ENCODE data around the gene UBTD1. TPM values are rescaled to one million over a fixed set of nuclear protein-coding genes. Genes with fewer than 3 reads are reported as not detected.

The UBTD1 gene
- polyA plus RNA-seq, 3 donors: 17.2 to 20.0 (median 19.0) TPM

DNA sequence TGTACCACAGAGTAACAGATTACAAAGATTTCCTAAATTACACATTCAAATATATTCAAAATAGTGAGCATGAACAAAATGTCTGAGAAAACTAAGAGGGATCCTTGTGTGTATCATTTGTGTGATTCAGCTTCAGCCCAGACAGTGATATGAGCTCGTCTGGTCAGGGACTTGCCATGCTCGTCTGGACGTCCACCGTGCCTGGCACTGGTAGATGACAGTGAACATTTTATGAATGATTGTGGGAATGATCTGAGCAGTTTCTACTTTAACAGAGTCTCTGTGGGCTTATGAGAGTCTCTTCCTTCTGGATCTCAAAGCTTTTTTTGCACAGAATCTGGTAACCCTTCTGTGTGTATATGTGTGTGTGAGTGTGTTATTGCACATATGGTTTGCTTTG lies 39.7 kb downstream of the UBTD1 start:
- peaks cover 3 to 8% of the 10 kb centered on the region in 2 donors for H3K36me3 Mint-ChIP-seq
- no peaks in the 10 kb centered on the region for H3K27me3 Mint-ChIP-seq (ENCODE audit: low read depth in 3 of 3)
- H3K4me3 Mint-ChIP-seq: no peak overlapping the region
- no peaks in the 10 kb centered on the region for H3K9me3 Mint-ChIP-seq
- no peak overlapping the region for H2AFZ ChIP-seq (ENCODE audit: insufficient read depth, low read depth, low read length, poor library complexity, severe bottlenecking)
- no peak for TF ChIP-seq CTCF (IDR thresholded peaks at IDR 0.05)
- DNase-seq: no peak
- H3K27ac Mint-ChIP-seq: no peak overlapping the region
- peaks cover 25% of the 10 kb centered on the region for H3K4me1 Mint-ChIP-seq
- H3K4me2 ChIP-seq (replicated peaks; ENCODE audit: extremely low read depth, low read length, poor library complexity, severe bottlenecking): no peak overlapping the region
- H3K4me3 ChIP-seq (replicated peaks in 1 of 3; ENCODE audit: low read depth in 2 of 3, low read length in 3 of 3): no peak overlapping the region
- H3K36me3 ChIP-seq (replicated peaks in 1 of 2; ENCODE audit: control insufficient read depth in 1 of 2, insufficient read depth in 2 of 2, low read length in 2 of 2): peaks cover 0 to 4% of the 10 kb centered on the region in 2 donors
- no peak overlapping the region for H3K27ac ChIP-seq (ENCODE audit: low read depth in 1 of 2, low read length in 2 of 2)
- WGBS (ENCODE audit: insufficient coverage): 97% methylated on average over 4 of the region's 4 CpGs
- H3K9ac ChIP-seq (ENCODE audit: insufficient read depth, low read length, poor library complexity, severe bottlenecking): no peak overlapping the region
- peaks cover 21 to 23% of the 10 kb centered on the region in 2 donors for H3K4me1 ChIP-seq (ENCODE audit: control insufficient read depth in 1 of 2, insufficient read depth in 2 of 2, low read length in 2 of 2)
- intact Hi-C loops (cut with micrococcal nuclease): no loop called here
- H3K79me2 ChIP-seq (ENCODE audit: insufficient read depth, low read length): peaks cover 9% of the 10 kb centered on the region
- H4K20me1 ChIP-seq (ENCODE audit: insufficient read depth, low read length): peaks cover 13% of the 10 kb centered on the region
- no peaks in the 10 kb centered on the region for H3K9me3 ChIP-seq (replicated peaks in 1 of 2; ENCODE audit: control insufficient read depth in 1 of 2, insufficient read depth in 1 of 2, low read length in 2 of 2)
- H3K27me3 ChIP-seq (ENCODE audit: control insufficient read depth in 2 of 2, insufficient read depth in 2 of 2, low read length in 2 of 2): no peaks in the 10 kb centered on the region

GRCh38 chr10:97538839-97539238 lies 40.1 kb downstream of the UBTD1 start:
- Mint-ChIP-seq H3K9me3 (no peaks in the 10 kb centered on the region), H3K4me1 (peaks cover 29% of the 10 kb centered on the region), H3K27ac (peak overlapping the region in 1 of 7 donors; percentile 42), H3K27me3 (ENCODE audit: low read depth in 3 of 3) (no peaks in the 10 kb centered on the region), H3K4me3 (no peak overlapping the region), H3K36me3 (peaks cover 2 to 8% of the 10 kb centered on the region in 2 donors)
- Histone ChIP-seq H3K9ac (ENCODE audit: insufficient read depth, low read length, poor library complexity, severe bottlenecking) (no peak overlapping the region), H3K36me3 (replicated peaks in 1 of 2; ENCODE audit: control insufficient read depth in 1 of 2, insufficient read depth in 2 of 2, low read length in 2 of 2) (peaks cover 0 to 4% of the 10 kb centered on the region in 2 donors), H3K27ac (ENCODE audit: low read depth in 1 of 2, low read length in 2 of 2) (no peak overlapping the region), H2AFZ (ENCODE audit: insufficient read depth, low read depth, low read length, poor library complexity, severe bottlenecking) (no peak overlapping the region), H3K4me2 (replicated peaks; ENCODE audit: extremely low read depth, low read length, poor library complexity, severe bottlenecking) (no peak overlapping the region), H3K79me2 (ENCODE audit: insufficient read depth, low read length) (peaks cover 13% of the 10 kb centered on the region), H3K27me3 (ENCODE audit: control insufficient read depth in 2 of 2, insufficient read depth in 2 of 2, low read length in 2 of 2) (no peaks in the 10 kb centered on the region), H3K4me1 (ENCODE audit: control insufficient read depth in 1 of 2, insufficient read depth in 2 of 2, low read length in 2 of 2) (peaks cover 25 to 27% of the 10 kb centered on the region in 2 donors), H4K20me1 (ENCODE audit: insufficient read depth, low read length) (peaks cover 14% of the 10 kb centered on the region), H3K4me3 (replicated peaks in 1 of 3; ENCODE audit: low read depth in 2 of 3, low read length in 3 of 3) (no peak overlapping the region), H3K9me3 (replicated peaks in 1 of 2; ENCODE audit: control insufficient read depth in 1 of 2, insufficient read depth in 1 of 2, low read length in 2 of 2) (no peaks in the 10 kb centered on the region)
- no peak for TF ChIP-seq CTCF (IDR thresholded peaks at IDR 0.05)
- no peak for DNase-seq
- 95% methylated on average over 4 of the region's 4 CpGs for WGBS (ENCODE audit: insufficient coverage)
- intact Hi-C loops (cut with micrococcal nuclease): no loop called here
